Measurements from ENCODE around the gene MNX1.

The MNX1 gene

GRCh38 chr7:157001920-157002818 lies 8.3 kb downstream of the MNX1 start:
- no peak for DNase-seq (ENCODE audit: low read depth)

- DNase-seq (ENCODE audit: low read depth), result no peak
These were observed 9.5 kb downstream of the MNX1 start for GRCh38 chr7:157000741-157001653.

DNA sequence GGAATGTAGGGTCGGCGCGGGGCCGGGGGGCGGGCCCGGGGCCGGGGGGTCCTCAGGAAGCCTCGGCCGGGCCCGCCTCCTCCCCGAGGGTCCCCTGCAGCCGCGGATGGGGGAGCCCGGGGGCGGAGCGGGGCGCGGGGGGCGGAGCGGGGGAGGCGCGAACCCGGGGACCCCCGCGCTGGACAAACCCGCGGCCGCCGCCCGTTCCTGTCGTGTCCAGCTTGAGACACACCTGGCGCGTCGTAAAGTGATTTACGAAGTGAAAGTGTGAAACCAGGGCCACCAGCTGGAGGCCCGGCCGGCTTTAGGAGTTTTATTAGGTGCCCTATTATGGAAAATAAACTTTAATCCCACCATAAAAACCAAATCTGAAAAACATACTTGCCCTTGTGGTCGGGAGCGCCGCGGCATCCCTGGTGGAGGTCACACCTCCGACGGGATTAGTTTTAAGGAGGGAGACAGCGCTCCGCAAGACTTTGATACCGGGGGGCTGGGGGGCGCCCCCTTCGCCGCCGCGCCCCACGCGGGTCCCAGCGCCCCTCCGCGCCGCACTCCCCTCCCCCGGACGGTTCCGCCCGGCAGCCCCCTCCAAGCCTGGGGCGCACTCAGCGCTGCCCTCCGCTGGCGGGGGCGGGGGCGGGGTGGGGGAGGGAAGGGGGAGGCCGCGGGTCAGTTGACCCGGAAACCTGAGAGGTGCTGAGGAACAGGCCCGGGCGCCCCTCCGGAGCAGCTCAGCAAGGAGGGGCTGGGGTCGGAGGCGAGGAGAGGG lies 10.3 kb downstream of the MNX1 start:
- DNase-seq (ENCODE audit: low read depth), result no peak

- no peak for DNase-seq (ENCODE audit: low read depth)
These were observed 11.2 kb downstream of the MNX1 start for GRCh38 chr7:156998988-156999957.

DNA sequence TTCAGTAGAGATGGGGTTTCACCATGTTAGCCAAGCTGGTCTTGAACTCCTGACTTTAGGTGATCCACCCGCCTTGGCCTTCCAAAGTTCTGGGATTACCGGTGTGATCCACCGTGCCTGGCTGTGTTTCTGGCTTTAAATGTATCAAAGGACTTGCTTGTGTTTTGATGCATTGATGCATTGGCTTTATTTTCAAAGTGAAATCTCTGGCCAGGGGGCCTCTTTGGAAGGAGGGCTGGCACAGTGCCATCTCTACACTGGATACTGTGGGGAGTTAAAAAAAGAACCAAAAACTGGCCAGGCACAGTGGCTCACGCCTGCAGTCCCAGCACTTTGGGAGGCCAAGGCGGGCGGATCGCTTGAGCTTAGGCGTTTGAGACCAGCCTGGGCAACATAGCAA lies 16.0 kb downstream of the MNX1 start:
- DNase-seq (ENCODE audit: low read depth), result no peak

DNA sequence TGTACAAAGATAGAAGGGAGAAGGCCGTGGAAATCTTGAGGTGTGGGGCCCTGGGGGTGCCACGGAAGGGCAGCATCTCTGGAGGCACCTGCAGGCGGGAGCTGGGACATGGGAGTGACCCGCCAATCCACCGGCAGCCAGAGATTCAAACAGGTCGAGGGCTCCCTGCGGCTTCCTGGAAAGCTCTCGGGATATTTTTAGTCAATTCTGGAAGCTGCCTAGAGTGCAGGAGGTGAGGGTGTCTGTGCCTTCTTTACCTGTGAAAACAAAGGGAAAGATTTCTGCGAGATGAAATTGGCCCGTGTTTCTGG lies 16.6 kb downstream of the MNX1 start:
- no peak for DNase-seq (ENCODE audit: low read depth)

DNA sequence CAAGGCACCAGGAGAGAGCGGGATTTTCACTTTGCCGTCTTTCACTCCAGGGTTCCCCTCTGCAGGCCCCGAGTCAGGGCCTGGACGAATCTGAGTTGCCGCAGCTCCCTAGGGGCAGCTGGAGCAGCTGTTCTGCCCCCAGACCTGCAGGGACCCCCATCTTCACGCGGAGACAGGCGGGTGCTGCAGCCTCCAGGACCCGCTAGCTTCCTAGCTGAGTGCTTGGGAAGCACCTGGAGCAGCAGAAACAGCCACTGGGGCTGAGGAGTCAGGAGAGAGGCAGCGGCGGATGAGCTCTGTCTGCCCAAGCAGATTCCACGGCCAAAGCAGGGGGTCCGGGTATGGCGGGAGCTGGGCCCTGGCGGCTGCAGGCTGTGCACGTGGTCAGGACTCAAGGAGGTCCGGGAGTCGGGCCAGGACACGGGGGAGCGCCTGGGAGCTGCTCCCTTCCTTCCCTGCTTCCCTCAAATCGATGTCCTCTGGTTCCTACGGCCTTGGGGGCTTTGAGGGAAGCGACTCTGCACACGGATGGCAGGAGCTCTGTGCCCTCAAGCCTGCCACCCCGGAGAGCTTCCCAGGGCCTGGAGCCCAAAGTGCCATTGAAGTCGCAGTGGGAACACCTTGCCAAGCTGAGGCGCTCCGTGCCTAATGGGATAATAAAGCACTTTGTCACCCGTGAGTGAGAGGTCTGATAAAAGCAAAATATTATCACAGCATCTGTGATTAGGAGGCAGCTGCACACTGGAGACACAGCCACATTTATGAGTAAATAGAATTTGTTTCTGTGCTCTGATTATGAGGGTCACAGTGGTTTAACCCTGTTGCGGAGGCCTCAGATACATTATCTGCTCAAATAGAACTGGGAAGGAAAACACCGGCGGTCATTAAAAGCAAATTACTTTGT lies 17.2 kb downstream of the MNX1 start:
- no peak for DNase-seq (ENCODE audit: low read depth)

- DNase-seq (ENCODE audit: low read depth), result no peak
These were observed 20.5 kb downstream of the MNX1 start for GRCh38 chr7:156989766-156990535.

GRCh38 chr7:156988343-156989185 lies 21.9 kb downstream of the MNX1 start:
- no peak for DNase-seq (ENCODE audit: low read depth)

DNA sequence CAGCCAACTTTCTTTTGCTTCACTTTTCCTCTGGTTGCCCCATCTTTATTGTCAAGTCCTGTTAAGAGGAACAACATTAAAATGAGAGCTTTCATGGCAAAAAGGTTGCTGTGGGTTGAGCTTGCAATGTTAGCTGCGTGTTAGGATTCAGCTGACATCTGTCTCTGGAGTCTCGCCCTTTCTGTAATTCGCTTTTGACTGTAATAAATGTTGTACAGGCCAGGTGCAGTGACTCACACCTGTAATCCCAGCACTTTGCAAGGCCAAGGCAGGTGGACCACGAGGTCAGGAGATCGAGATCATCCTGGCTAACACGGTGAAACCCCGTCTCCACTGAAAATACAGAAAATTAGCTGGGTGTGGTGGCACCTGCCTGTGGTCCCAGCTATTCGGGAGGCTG lies 24.1 kb downstream of the MNX1 start:
- DNase-seq (ENCODE audit: low read depth), result no peak

DNA sequence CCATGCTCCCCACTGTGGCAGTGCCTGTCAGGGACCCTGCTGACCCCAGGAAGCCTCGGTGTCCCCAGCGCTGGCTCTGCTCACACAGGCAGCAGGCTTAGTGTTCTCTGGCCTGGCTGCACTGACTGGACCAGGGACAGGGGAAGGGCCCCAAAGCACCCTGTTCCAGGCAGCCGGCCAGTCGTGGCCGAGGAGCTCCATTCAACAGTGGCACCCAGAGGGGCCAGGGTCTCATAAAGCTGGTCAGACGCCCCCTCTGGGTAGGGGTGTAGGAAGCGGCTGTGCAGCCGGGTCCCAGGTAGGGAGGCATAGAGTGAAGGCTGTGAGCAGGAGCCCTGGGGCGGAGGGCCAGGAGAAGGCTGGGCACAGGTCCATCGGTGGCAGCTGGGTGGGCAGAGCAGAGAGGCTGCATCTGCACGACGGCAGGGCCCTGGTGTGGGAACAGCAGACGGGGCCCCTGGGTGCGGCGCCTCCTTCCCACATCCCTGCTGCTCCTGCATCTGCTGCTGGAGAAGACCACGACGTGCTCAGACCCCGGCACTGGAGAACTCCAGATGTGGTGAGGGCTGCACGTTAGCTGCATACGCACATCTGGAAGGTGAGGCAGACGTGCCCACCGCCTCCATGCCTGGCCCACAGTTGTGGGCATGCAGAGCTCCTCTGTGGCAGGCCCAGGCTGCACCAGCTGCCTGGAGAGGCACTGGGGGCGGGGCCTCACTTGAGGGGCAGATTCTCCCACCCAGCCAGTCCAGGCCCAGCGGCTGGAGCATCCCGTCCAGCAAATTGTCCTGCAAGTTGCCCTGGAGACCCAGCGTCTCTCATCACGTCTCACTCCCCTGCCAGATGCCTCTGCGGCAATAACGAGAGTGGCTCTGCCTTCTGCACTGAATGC lies 25.1 kb downstream of the MNX1 start:
- no peak for DNase-seq (ENCODE audit: low read depth)

- no peak for DNase-seq (ENCODE audit: low read depth)
These were observed 26.1 kb downstream of the MNX1 start for GRCh38 chr7:156984174-156984891.

- DNase-seq (ENCODE audit: low read depth), result no peak
These were observed 30.8 kb downstream of the MNX1 start for GRCh38 chr7:156979711-156980110.

- no peak for DNase-seq (ENCODE audit: low read depth)
These were observed 31.4 kb downstream of the MNX1 start for GRCh38 chr7:156979007-156979606.

DNA sequence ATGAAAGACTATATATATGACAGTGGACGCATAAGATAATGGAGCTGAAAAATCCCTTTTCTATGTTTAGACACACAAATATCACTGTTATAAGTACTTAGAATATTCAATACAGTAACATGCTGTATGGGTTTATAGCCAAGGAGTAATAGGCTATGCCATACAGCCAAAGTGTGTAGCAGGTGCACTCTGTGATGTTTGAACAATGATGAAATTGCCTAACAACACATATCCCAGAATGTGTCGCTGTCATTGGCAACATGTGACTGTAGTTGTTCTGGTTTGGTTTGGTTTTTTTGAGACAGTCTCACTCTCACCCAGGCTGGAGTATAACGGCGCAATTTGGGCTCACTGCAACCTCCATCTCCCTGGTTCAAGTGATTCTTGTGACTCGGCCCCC lies 34.8 kb downstream of the MNX1 start:
- DNase-seq (ENCODE audit: low read depth), result no peak

- DNase-seq (ENCODE audit: low read depth), result no peak
These were observed 40.5 kb downstream of the MNX1 start for GRCh38 chr7:156969972-156970420.
